ENCODE data around the gene EPHB3. TPM values are rescaled to one million over a fixed set of nuclear protein-coding genes. Genes with fewer than 3 reads are reported as not detected.
"Not testable (repeated sequence)": the region's sequence is repeated elsewhere in the genome, so short reads cannot be mapped to it uniquely, and the experiment has no call there.

Gene EPHB3
- total RNA-seq, 1 experiment from 2014 or later = 30.5 TPM

GRCh38 chr3:184620475-184621119 lies 59.0 kb downstream of the EPHB3 start:
- no peak for DNase-seq (ENCODE audit: low spot score)

- not testable (repeated sequence) for DNase-seq (ENCODE audit: low spot score)
These were observed 60.6 kb downstream of the EPHB3 start for GRCh38 chr3:184622156-184622555.

GRCh38 chr3:184626923-184627322 lies 65.3 kb downstream of the EPHB3 start:
- no peak for DNase-seq (ENCODE audit: low spot score)

- DNase-seq (ENCODE audit: low spot score) = no peak
These were observed 68.1 kb downstream of the EPHB3 start for GRCh38 chr3:184629555-184630160.

GRCh38 chr3:184630861-184631471 lies 69.4 kb downstream of the EPHB3 start:
- no peak for DNase-seq (ENCODE audit: low spot score)

- no peak for DNase-seq (ENCODE audit: low spot score)
These were observed 69.9 kb downstream of the EPHB3 start for GRCh38 chr3:184631472-184631861.

Other genes with a start within 250 kb of the EPHB3 start
- gene EIF4G1, start 247.2 kb upstream of the EPHB3 start, total RNA-seq (2014; rRNA removed; shearing (Covaris generic)) = 494 and 497 TPM in 2 replicates
- gene FAM131A, start 224.2 kb upstream of the EPHB3 start, total RNA-seq (2014; rRNA removed; shearing (Covaris generic)) = 21.4 and 26.6 TPM in 2 replicates
- 59.4 and 64.0 TPM in 2 replicates for gene CLCN2, start 200.2 kb upstream of the EPHB3 start, total RNA-seq (2014; rRNA removed; shearing (Covaris generic))
- 138 and 157 TPM in 2 replicates for gene POLR2H, start 200.1 kb upstream of the EPHB3 start, total RNA-seq (2014; rRNA removed; shearing (Covaris generic))
- 0.50 and 0.56 TPM in 2 replicates for gene THPO, start 183.6 kb upstream of the EPHB3 start, total RNA-seq (2014; rRNA removed; shearing (Covaris generic))
- 3.4 and 5.2 TPM in 2 replicates for gene CHRD, start 181.7 kb upstream of the EPHB3 start, total RNA-seq (2014; rRNA removed; shearing (Covaris generic))
- 30.9 and 33.8 TPM in 2 replicates for gene MAGEF1, start 150.3 kb downstream of the EPHB3 start, total RNA-seq (2014; rRNA removed; shearing (Covaris generic))

Data from HT-29 (cell line).